Measurements from ENCODE around the gene PAK2.

- TF ChIP-seq CTCF (IDR thresholded peaks at IDR 0.05) (no peak; the same call in 1 of the 2 replicates), ZFX (IDR thresholded peaks at IDR 0.05; ENCODE audit: borderline replicate concordance) (no peak)
Observed at GRCh38 chr3:196694202-196694638, 45.4 kb upstream of the PAK2 start.
